Neural cell (in vitro differentiated cells): ENCODE data around the gene SLC22A5.

Source experiments
- EP300 ChIP-seq: fragments of 450-650 bp; conservative IDR thresholded peaks from 2 replicates; pipeline ENCODE4 v1.6.1; 2014; ENCODE audit warnings: antibody characterized with exemption, mild to moderate bottlenecking, moderate library complexity; ENCODE audit not compliant: poor library complexity, severe bottlenecking
- TF ChIP-seq, protein P1 (sequence below): fragments of 450-650 bp; IDR thresholded peaks from 2 replicates; pipeline ENCODE4 v1.5.1; 2014; ENCODE audit warnings: antibody characterized with exemption, mild to moderate bottlenecking, moderate library complexity; ENCODE audit not compliant: poor library complexity, severe bottlenecking

DNA sequence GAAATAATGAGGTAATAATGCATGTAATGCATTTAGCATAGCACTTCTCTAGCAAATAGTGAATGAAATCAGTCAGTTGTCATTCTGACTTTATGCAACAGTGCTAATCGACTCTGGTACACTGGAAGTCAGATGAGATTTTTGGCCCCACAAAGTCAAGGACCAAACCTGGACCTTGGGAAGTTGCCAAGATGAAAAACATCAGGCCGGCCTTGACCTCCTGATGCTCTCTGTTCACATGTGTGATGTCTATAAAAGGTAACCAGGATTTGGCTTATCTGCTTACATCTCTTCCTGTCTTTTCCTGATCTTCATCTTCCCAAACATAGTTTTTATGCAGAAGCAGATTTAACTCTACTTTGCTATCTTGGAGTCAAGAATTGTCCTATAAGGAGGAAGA is 39.5 kb downstream of the SLC22A5 start:
- TF ChIP-seq, protein P1, sequence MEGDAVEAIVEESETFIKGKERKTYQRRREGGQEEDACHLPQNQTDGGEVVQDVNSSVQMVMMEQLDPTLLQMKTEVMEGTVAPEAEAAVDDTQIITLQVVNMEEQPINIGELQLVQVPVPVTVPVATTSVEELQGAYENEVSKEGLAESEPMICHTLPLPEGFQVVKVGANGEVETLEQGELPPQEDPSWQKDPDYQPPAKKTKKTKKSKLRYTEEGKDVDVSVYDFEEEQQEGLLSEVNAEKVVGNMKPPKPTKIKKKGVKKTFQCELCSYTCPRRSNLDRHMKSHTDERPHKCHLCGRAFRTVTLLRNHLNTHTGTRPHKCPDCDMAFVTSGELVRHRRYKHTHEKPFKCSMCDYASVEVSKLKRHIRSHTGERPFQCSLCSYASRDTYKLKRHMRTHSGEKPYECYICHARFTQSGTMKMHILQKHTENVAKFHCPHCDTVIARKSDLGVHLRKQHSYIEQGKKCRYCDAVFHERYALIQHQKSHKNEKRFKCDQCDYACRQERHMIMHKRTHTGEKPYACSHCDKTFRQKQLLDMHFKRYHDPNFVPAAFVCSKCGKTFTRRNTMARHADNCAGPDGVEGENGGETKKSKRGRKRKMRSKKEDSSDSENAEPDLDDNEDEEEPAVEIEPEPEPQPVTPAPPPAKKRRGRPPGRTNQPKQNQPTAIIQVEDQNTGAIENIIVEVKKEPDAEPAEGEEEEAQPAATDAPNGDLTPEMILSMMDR = no peak
- no peak for TF ChIP-seq EP300
